Left lung (tissue), 10 donors: ENCODE measurements around the gene APLP2. TPM values are rescaled to one million over a fixed set of nuclear protein-coding genes. Genes with fewer than 3 reads are reported as not detected.

ENCODE experiments used
- ATAC-seq: fragments of 200-7000 bp; cut with Tn5 transposase; one replicate; pipeline ENCODE4 v1.9.1; 2020; ENCODE audit warnings: moderate library complexity
- DNase-seq, 4 donors: peaks; one replicate each; pipeline ENCODE4 v3.0.0-alpha.2; 2013 to 2020
- H3K27ac ChIP-seq, 2 donors: fragments of 200-600 bp; sonication (generic) in 1 of 2; one replicate each; pipeline versions ENCODE4 v1.5.0 to v1.8.0; 2020 to 2021
- H3K27me3 ChIP-seq, 2 donors: fragments of 200-600 bp; sonication (generic) in 1 of 2; one replicate each; pipeline versions ENCODE4 v1.5.0 to v1.8.0; 2020 to 2021
- H3K36me3 ChIP-seq, 2 donors: fragments of 200-600 bp; sonication (generic) in 1 of 2; one replicate each; pipeline versions ENCODE4 v1.5.0 to v1.8.0; 2020 to 2021
- H3K4me1 ChIP-seq, 2 donors: fragments of 200-600 bp; one replicate each; pipeline ENCODE4 v1.8.0; 2021
- H3K4me3 ChIP-seq, 2 donors: fragments of 200-600 bp; sonication (generic) in 1 of 2; one replicate each; pipeline versions ENCODE4 v1.5.0 to v1.8.0; 2020 to 2021; ENCODE audit warnings: mild to moderate bottlenecking in 1 of 2
- H3K9me3 ChIP-seq, 2 donors: fragments of 200-600 bp; sonication (generic) in 1 of 2; one replicate each; pipeline versions ENCODE4 v1.5.0 to v1.8.0; 2020 to 2021
- CTCF ChIP-seq, 2 donors: fragments of 200-600 bp; sonication (generic) in 1 of 2; IDR thresholded peaks; one replicate each; pipeline versions ENCODE4 v1.5.0 to v1.8.0; 2021; ENCODE audit warnings: antibody characterized with exemption in 2 of 2
- intact Hi-C, 2 donors: fragments of 100-400 bp; cut with DNase I; formaldehyde crosslinking; loops; one replicate each; pipeline versions ENCODE4 v1.11.2 to v1.14.2; 2022
- polyA plus RNA-seq, 6 donors: library from polyadenylated mRNA; unstranded; fragments of 120-200 nt; gene quantifications; one replicate each; pipeline ENCODE4 v1.2.1, GENCODE V29; 2013; ENCODE audit not compliant: insufficient read length in 6 of 6
- total RNA-seq, 2 donors: library from RNA; stranded (reverse); fragmentation: NEBNext Ultra II Directional; extraction: Animal tissue kit (Norgen Biotek cat#: 25700); gene quantifications; one replicate each; pipeline ENCODE4 v1.2.1, GENCODE V29; 2021
- donor health status: DM: no; HTN: yes; CAD: no.
- donor health status: DM: no; HTN: no; CAD: no.

Gene APLP2
- total and polyA plus RNA-seq, 8 donors, result 405 to 646 (median 486) TPM

GRCh38 chr11:130127509-130127908 is 57.8 kb downstream of the APLP2 start:
- intact Hi-C loops, result no loop called here
- Histone ChIP-seq H3K4me3 (no peak overlapping the region), H3K36me3 (peaks cover 5 to 69% of the 10 kb centered on the region in 2 donors), H3K27ac (no peak overlapping the region), H3K9me3 (no peaks in the 10 kb centered on the region), H3K4me1 (peaks cover 25 to 44% of the 10 kb centered on the region in 2 donors), H3K27me3 (no peaks in the 10 kb centered on the region)
- ATAC-seq, result no peak
- TF ChIP-seq CTCF (IDR thresholded peaks at IDR 0.05), result no peak
- no peak for DNase-seq

GRCh38 chr11:130128626-130129025 is 58.9 kb downstream of the APLP2 start:
- DNase-seq (no peak), ATAC-seq (no peak)
- Histone ChIP-seq H3K36me3 (peaks cover 5 to 64% of the 10 kb centered on the region in 2 donors), H3K27me3 (no peaks in the 10 kb centered on the region), H3K4me3 (no peak overlapping the region), H3K27ac (no peak overlapping the region), H3K9me3 (no peaks in the 10 kb centered on the region), H3K4me1 (peaks cover 23 to 33% of the 10 kb centered on the region in 2 donors)
- TF ChIP-seq CTCF (IDR thresholded peaks at IDR 0.05), result no peak
- intact Hi-C loops, result no loop called here

- peaks cover 5 to 75% of the 10 kb centered on the region in 2 donors for H3K36me3 ChIP-seq
- ATAC-seq, result no peak
Observed at GRCh38 chr11:130129922-130130321, 60.2 kb downstream of the APLP2 start.

GRCh38 chr11:130131961-130132850 is 62.5 kb downstream of the APLP2 start:
- no peak overlapping the region for H3K4me3 ChIP-seq
- ATAC-seq (peak; percentile 93), DNase-seq (peak in 2 of 4 donors; percentile 52 to 71)
- H3K9me3 ChIP-seq, result no peaks in the 10 kb centered on the region
- no peaks in the 10 kb centered on the region for H3K4me1 ChIP-seq
- no peak overlapping the region for H3K27ac ChIP-seq
- H3K36me3 ChIP-seq, result peaks cover 5 to 87% of the 10 kb centered on the region in 2 donors
- no peaks in the 10 kb centered on the region for H3K27me3 ChIP-seq
- intact Hi-C loops, result loop anchor here in 1 of 2 donors (5.0 kb wide), 1 partner anchor 210 kb away; no protein-coding TSS in a partner anchor
- TF ChIP-seq CTCF (IDR thresholded peaks at IDR 0.05), result peak; percentile 75 to 87

More at GRCh38 chr11:130129922-130130321, 60.2 kb downstream of the APLP2 start:
- Histone ChIP-seq H3K27ac (no peak overlapping the region), H3K4me3 (no peak overlapping the region), H3K9me3 (no peaks in the 10 kb centered on the region), H3K4me1 (peaks cover 12 to 20% of the 10 kb centered on the region in 2 donors), H3K27me3 (no peaks in the 10 kb centered on the region)
- DNase-seq, result no peak
- no peak for TF ChIP-seq CTCF (IDR thresholded peaks at IDR 0.05)
- intact Hi-C loops, result loop anchor here in 1 of 2 donors (5.0 kb wide), 1 partner anchor 208 kb away; no protein-coding TSS in a partner anchor

- DNase-seq, result no peak
- no peaks in the 10 kb centered on the region for H3K4me1 ChIP-seq
- no peak for TF ChIP-seq CTCF (IDR thresholded peaks at IDR 0.05)
- intact Hi-C loops, result loop anchor here in 1 of 2 donors (5.0 kb wide), 1 partner anchor 211 kb away; no protein-coding TSS in a partner anchor
- no peaks in the 10 kb centered on the region for H3K27me3 ChIP-seq
- no peak for ATAC-seq
- no peak overlapping the region for H3K4me3 ChIP-seq
- H3K9me3 ChIP-seq, result no peaks in the 10 kb centered on the region
- H3K27ac ChIP-seq, result peak overlapping the region in 1 of 2 donors; percentile 55
- H3K36me3 ChIP-seq, result peaks cover 5 to 84% of the 10 kb centered on the region in 2 donors
Observed at GRCh38 chr11:130133716-130134115, 64.0 kb downstream of the APLP2 start.
